CD14-positive monocyte (primary cell): Measurements from ENCODE around the gene EIF4E1B. TPM values are rescaled to one million over a fixed set of nuclear protein-coding genes. Genes with fewer than 3 reads are reported as not detected.

Experiments used
- DNase-seq, 3 donors: peaks; one replicate each; pipeline ENCODE4 v3.0.0-alpha.2; 2011 to 2022
- H2AFZ ChIP-seq: 2 replicates; pipeline ENCODE4 v1.6.0; 2012; ENCODE audit warnings: mild to moderate bottlenecking, low read depth, low read length, inconsistent platforms; ENCODE audit not compliant: insufficient read depth, poor library complexity, severe bottlenecking
- H3K27ac ChIP-seq, 2 donors: 1 replicate in 1 of 2; 2 replicates in 1 of 2; pipeline ENCODE4 v1.5.1; 2012 to 2013; ENCODE audit warnings: low read length in 2 of 2, control low read depth in 1 of 2, inconsistent platforms in 1 of 2, low read depth in 1 of 2, mild to moderate bottlenecking in 1 of 2
- H3K27me3 ChIP-seq, 2 donors: one replicate each; pipeline versions ENCODE4 v1.6.0 to v1.6.1; 2011 to 2013; ENCODE audit warnings: low read length in 2 of 2; ENCODE audit not compliant: control insufficient read depth in 2 of 2, insufficient read depth in 2 of 2
- H3K36me3 ChIP-seq, 2 donors: replicated peaks in 1 of 2; 1 replicate in 1 of 2; 2 replicates in 1 of 2; pipeline versions ENCODE4 v1.5.1 to v1.6.1; 2012 to 2013; ENCODE audit warnings: low read length in 2 of 2, control low read depth in 1 of 2, inconsistent platforms in 1 of 2, mild to moderate bottlenecking in 1 of 2; ENCODE audit not compliant: insufficient read depth in 2 of 2, control insufficient read depth in 1 of 2
- H3K4me1 ChIP-seq, 2 donors: 1 replicate in 1 of 2; 2 replicates in 1 of 2; pipeline versions ENCODE4 v1.5.1 to v1.6.1; 2012 to 2013; ENCODE audit warnings: low read length in 2 of 2, control low read depth in 1 of 2, inconsistent platforms in 1 of 2, mild to moderate bottlenecking in 1 of 2, moderate library complexity in 1 of 2; ENCODE audit not compliant: insufficient read depth in 2 of 2, control insufficient read depth in 1 of 2
- H3K4me2 ChIP-seq: replicated peaks from 2 replicates; pipeline ENCODE3; 2012; ENCODE audit warnings: low read length, moderate library complexity, mild to moderate bottlenecking; ENCODE audit not compliant: poor library complexity, severe bottlenecking; ENCODE audit errors: extremely low read depth
- H3K4me3 ChIP-seq, 3 experiments: fragments of 200-600 bp in 1 of 3; sonication (generic) in 1 of 3; replicated peaks in 1 of 3; 1 replicate in 2 of 3; 2 replicates in 1 of 3; pipeline ENCODE4 v1.5.1; 2011 to 2013; ENCODE audit warnings: low read length in 3 of 3, mild to moderate bottlenecking in 3 of 3, control low read depth in 2 of 3, low read depth in 2 of 3, inconsistent platforms in 1 of 3, moderate library complexity in 1 of 3
- H3K79me2 ChIP-seq: 2 replicates; pipeline ENCODE4 v1.6.0; 2012; ENCODE audit warnings: mild to moderate bottlenecking, control low read depth, inconsistent platforms, low read length, moderate library complexity; ENCODE audit not compliant: insufficient read depth
- H3K9ac ChIP-seq: 2 replicates; pipeline ENCODE4 v1.6.0; 2017; ENCODE audit warnings: low read length, mild to moderate bottlenecking; ENCODE audit not compliant: insufficient read depth, poor library complexity, severe bottlenecking
- H3K9me3 ChIP-seq, 2 donors: replicated peaks in 1 of 2; 1 replicate in 1 of 2; 2 replicates in 1 of 2; pipeline versions ENCODE4 v1.5.1 to v1.6.1; 2012 to 2013; ENCODE audit warnings: low read length in 2 of 2, control low read depth in 1 of 2; ENCODE audit not compliant: control insufficient read depth in 1 of 2, insufficient read depth in 1 of 2
- H4K20me1 ChIP-seq: 2 replicates; pipeline ENCODE4 v1.6.0; 2012; ENCODE audit warnings: mild to moderate bottlenecking, low read length, control low read depth, moderate library complexity; ENCODE audit not compliant: insufficient read depth
- H3K27ac Mint-ChIP-seq, 7 donors: one replicate each; pipeline ENCODE4 v1.8.0; 2020; ENCODE audit warnings: mild to moderate bottlenecking in 7 of 7, mixed read lengths in 7 of 7, moderate library complexity in 6 of 7, inconsistent platforms in 2 of 7
- H3K27me3 Mint-ChIP-seq, 3 donors: one replicate each; pipeline ENCODE4 v1.8.0; 2021 to 2022; ENCODE audit warnings: low read depth in 3 of 3, mild to moderate bottlenecking in 3 of 3, mixed read lengths in 3 of 3, moderate library complexity in 3 of 3, inconsistent platforms in 1 of 3
- H3K36me3 Mint-ChIP-seq, 2 donors: one replicate each; pipeline ENCODE4 v1.8.0; 2020; ENCODE audit warnings: mixed read lengths in 2 of 2, inconsistent platforms in 1 of 2, mild to moderate bottlenecking in 1 of 2
- H3K4me1 Mint-ChIP-seq: one replicate; pipeline ENCODE4 v1.8.0; 2020; ENCODE audit warnings: mild to moderate bottlenecking, mixed read lengths
- H3K4me3 Mint-ChIP-seq, 2 donors: one replicate each; pipeline ENCODE4 v1.8.0; 2020; ENCODE audit warnings: mild to moderate bottlenecking in 2 of 2, mixed read lengths in 2 of 2, moderate library complexity in 1 of 2
- H3K9me3 Mint-ChIP-seq, 7 donors: one replicate each; pipeline ENCODE4 v1.8.0; 2020 to 2022; ENCODE audit warnings: mixed read lengths in 7 of 7, mild to moderate bottlenecking in 6 of 7, moderate library complexity in 6 of 7, inconsistent platforms in 2 of 7
- WGBS: methylation state at CpG from one replicate; pipeline ENCODE4 v1.1.5; 2013; ENCODE audit warnings: missing lambda C conversion rate; ENCODE audit not compliant: insufficient coverage; 5-methylcytosine and 5-hydroxymethylcytosine counted together
- intact Hi-C, 2 donors: fragments of 100-400 bp; cut with micrococcal nuclease; formaldehyde crosslinking; loops; one replicate each; pipeline versions ENCODE4 v1.15.0 to v1.15.1; 2023
- polyA plus RNA-seq, 3 donors: library from polyadenylated mRNA; depleted of rRNA in 1 of 3; unstranded in 2 of 3; stranded (reverse) in 1 of 3; fragments of 300-500 nt in 2 of 3; fragments of >200 nt in 1 of 3; fragmentation: Illumina TruSeq in 2 of 3; gene quantifications; 1 replicate in 2 of 3; 2 replicates in 1 of 3; pipeline ENCODE4 v1.2.3, GENCODE V29; 2012 to 2021
- small RNA-seq: library from RNA; depleted of rRNA; stranded (forward); fragments of <200 nt; gene quantifications from one replicate; pipeline ENCODE3, GENCODE V24; 2012; ENCODE audit warnings: low read depth; ENCODE audit not compliant: insufficient read length
- TF ChIP-seq, protein P1 (sequence below): fragments of 200-600 bp; IDR thresholded peaks from one replicate; pipeline ENCODE4 v1.8.0; 2022; ENCODE audit warnings: antibody characterized with exemption, mild to moderate bottlenecking

EIF4E1B gene
- polyA plus RNA-seq, 3 donors = not detected

DNA sequence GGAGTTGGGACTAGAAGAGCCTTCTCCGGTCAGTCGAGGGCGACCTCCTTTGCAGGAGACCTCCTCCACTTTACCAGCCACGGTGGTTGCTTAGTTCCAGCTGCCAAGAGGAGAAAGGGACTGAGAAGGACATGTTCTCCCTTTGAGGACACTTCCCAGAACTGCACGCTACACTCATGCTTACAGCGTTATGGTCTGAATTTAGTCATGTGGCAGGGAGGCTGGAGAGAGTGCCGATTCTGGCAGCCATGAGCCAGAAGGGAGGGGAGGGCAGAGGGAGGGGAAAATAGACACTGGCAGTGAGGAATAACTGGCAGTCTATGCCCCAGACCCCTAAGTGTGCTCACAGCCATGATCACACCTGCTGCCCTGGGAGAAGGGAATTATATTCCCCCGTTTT is 64.6 kb downstream of the EIF4E1B start:
- Histone ChIP-seq H3K27me3 (peaks cover 0 to 32% of the 10 kb centered on the region in 2 donors), H3K27ac (no peak overlapping the region), H3K4me1 (no peaks in the 10 kb centered on the region), H3K9me3 (no peaks in the 10 kb centered on the region), H3K4me3 (no peak overlapping the region), H3K9ac (no peak overlapping the region), H2AFZ (no peak overlapping the region), H3K4me2 (no peak overlapping the region), H3K36me3 (no peaks in the 10 kb centered on the region), H4K20me1 (no peaks in the 10 kb centered on the region), H3K79me2 (no peaks in the 10 kb centered on the region)
- Mint-ChIP-seq H3K4me1 (peaks cover 3% of the 10 kb centered on the region), H3K27ac (no peak overlapping the region), H3K36me3 (no peaks in the 10 kb centered on the region), H3K27me3 (peaks cover 60 to 63% (median 60%) of the 10 kb centered on the region in 3 donors), H3K4me3 (no peak overlapping the region), H3K9me3 (peaks cover 0 to 4% (median 0%) of the 10 kb centered on the region in 7 donors)
- DNase-seq = no peak
- intact Hi-C loops = no loop called here
- WGBS = 88% methylated on average over 4 of the region's 8 CpGs
- TF ChIP-seq, protein P1, sequence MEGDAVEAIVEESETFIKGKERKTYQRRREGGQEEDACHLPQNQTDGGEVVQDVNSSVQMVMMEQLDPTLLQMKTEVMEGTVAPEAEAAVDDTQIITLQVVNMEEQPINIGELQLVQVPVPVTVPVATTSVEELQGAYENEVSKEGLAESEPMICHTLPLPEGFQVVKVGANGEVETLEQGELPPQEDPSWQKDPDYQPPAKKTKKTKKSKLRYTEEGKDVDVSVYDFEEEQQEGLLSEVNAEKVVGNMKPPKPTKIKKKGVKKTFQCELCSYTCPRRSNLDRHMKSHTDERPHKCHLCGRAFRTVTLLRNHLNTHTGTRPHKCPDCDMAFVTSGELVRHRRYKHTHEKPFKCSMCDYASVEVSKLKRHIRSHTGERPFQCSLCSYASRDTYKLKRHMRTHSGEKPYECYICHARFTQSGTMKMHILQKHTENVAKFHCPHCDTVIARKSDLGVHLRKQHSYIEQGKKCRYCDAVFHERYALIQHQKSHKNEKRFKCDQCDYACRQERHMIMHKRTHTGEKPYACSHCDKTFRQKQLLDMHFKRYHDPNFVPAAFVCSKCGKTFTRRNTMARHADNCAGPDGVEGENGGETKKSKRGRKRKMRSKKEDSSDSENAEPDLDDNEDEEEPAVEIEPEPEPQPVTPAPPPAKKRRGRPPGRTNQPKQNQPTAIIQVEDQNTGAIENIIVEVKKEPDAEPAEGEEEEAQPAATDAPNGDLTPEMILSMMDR = no peak

Small RNAs within 50 kb of the gene (small RNA-seq; reads per million reads assigned to genes)
- gene MIR4281 = not detected

Other genes starting within 250 kb of the EIF4E1B start
- 10 to 100 TPM; 17.2 to 23.4 (median 17.6) TPM for gene NOP16, start 242.1 kb upstream of the EIF4E1B start, polyA plus RNA-seq
- gene HIGD2A, start 241.9 kb upstream of the EIF4E1B start, polyA plus RNA-seq = 100 to 1,000 TPM; 101 to 298 (median 260) TPM
- 10 to 100 TPM; 63.2 to 87.6 (median 75.2) TPM for gene CLTB, start 214.1 kb upstream of the EIF4E1B start, polyA plus RNA-seq
- 10 to 100 TPM; 11.5 to 14.8 (median 12.2) TPM for gene FAF2, start 182.3 kb upstream of the EIF4E1B start, polyA plus RNA-seq
- 100 to 1,000 TPM in 1 of 3 donors, 1 to 10 TPM in 2; 1.9 to 133 (median 3.1) TPM for gene RNF44, start 93.3 kb upstream of the EIF4E1B start, polyA plus RNA-seq
- under 1 TPM in 1 of 3 donors, not detected in 2; 0.12 TPM for gene CDHR2, start 81.3 kb upstream of the EIF4E1B start, polyA plus RNA-seq
- gene GPRIN1, start 20.5 kb upstream of the EIF4E1B start, polyA plus RNA-seq = under 1 TPM; 0.05 to 0.30 (median 0.13) TPM
- gene SNCB, start 141 bp upstream of the EIF4E1B start, polyA plus RNA-seq = not detected
- gene TSPAN17, start 16.8 kb downstream of the EIF4E1B start, polyA plus RNA-seq = 10 to 100 TPM; 22.2 to 27.7 (median 24.1) TPM
- under 1 TPM in 2 of 3 donors, not detected in 1; 0.03 to 0.07 TPM for gene UNC5A, start 179.9 kb downstream of the EIF4E1B start, polyA plus RNA-seq